Caco-2 (cell line): ENCODE results near the gene EVC2. TPM values are rescaled to one million over a fixed set of nuclear protein-coding genes. Genes with fewer than 3 reads are reported as not detected.

Experiments
- BruUV-seq: library from RNA; stranded (reverse); fragments of 400-500 nt; replicated peaks from 2 replicates; lab custom pipeline; 2021; lab: Mats Ljungman, UMichigan
- CTCF ChIA-PET: fragments of 300-600 bp; sonication (Branson Sonifier 250); formaldehyde crosslinking; loops from one replicate; lab custom pipeline; 2022; ENCODE audit warnings: antibody characterized with exemption; lab: Charles Lee
- POLR2A ChIA-PET: fragments of 300-600 bp; sonication (Branson Sonifier 250); formaldehyde crosslinking; loops from one replicate; lab custom pipeline; 2022; ENCODE audit warnings: antibody characterized with exemption; lab: Charles Lee
- DNase-seq, 2 experiments: peaks; one replicate each; pipeline versions ENCODE4 v3.0.0 to v3.0.0-alpha.2; 2020 to 2022
- H3K27me3 ChIP-seq: replicated peaks from 2 replicates; pipeline ENCODE4 v1.6.0; 2011; ENCODE audit warnings: low read length; ENCODE audit not compliant: control insufficient read depth, insufficient read depth
- H3K36me3 ChIP-seq: 2 replicates; pipeline ENCODE4 v1.5.1; 2011; ENCODE audit warnings: low read length; ENCODE audit not compliant: control insufficient read depth, insufficient read depth
- H3K4me1 ChIP-seq: fragments of 250-450 bp; sonication (Bioruptor Pico); 2 replicates; pipeline ENCODE4 v1.5.1; 2020; ENCODE audit warnings: mild to moderate bottlenecking
- H3K4me3 ChIP-seq: 2 replicates; pipeline ENCODE4 v1.5.1; 2011; ENCODE audit warnings: low read depth, mild to moderate bottlenecking, control low read depth, low read length
- H3K9me3 ChIP-seq: fragments of 250-450 bp; sonication (Bioruptor Pico); 2 replicates; pipeline ENCODE4 v1.5.1; 2020; ENCODE audit warnings: mild to moderate bottlenecking, moderate library complexity
- H3K27ac Mint-ChIP-seq: one replicate; pipeline ENCODE4 v1.8.0; 2022; ENCODE audit warnings: mixed read lengths; ENCODE audit not compliant: unreplicated experiment
- H3K27me3 Mint-ChIP-seq: one replicate; pipeline ENCODE4 v1.8.0; 2022; ENCODE audit warnings: mixed read lengths; ENCODE audit not compliant: insufficient read depth, unreplicated experiment
- H3K36me3 Mint-ChIP-seq: one replicate; pipeline ENCODE4 v1.8.0; 2022; ENCODE audit warnings: mild to moderate bottlenecking, mixed read lengths; ENCODE audit not compliant: insufficient read depth, unreplicated experiment
- H3K4me1 Mint-ChIP-seq: one replicate; pipeline ENCODE4 v1.8.0; 2022; ENCODE audit warnings: low read depth, mixed read lengths; ENCODE audit not compliant: unreplicated experiment
- H3K4me3 Mint-ChIP-seq: one replicate; pipeline ENCODE4 v1.8.0; 2022; ENCODE audit warnings: mild to moderate bottlenecking, moderate library complexity, mixed read lengths; ENCODE audit not compliant: unreplicated experiment
- H3K9me3 Mint-ChIP-seq: one replicate; pipeline ENCODE4 v1.8.0; 2022; ENCODE audit warnings: mixed read lengths; ENCODE audit not compliant: unreplicated experiment
- CTCF ChIP-seq, 2 experiments: fragments of 200-600 bp in 1 of 2; IDR thresholded peaks; 1 replicate in 1 of 2; 2 replicates in 1 of 2; pipeline versions ENCODE4 v1.5.1 to v1.8.0; 2011 to 2022; ENCODE audit warnings: antibody characterized with exemption in 1 of 2, control low read depth in 1 of 2, inconsistent platforms in 1 of 2, low read depth in 1 of 2, low read length in 1 of 2, mild to moderate bottlenecking in 1 of 2, moderate library complexity in 1 of 2; ENCODE audit not compliant: insufficient read depth in 1 of 2, severe bottlenecking in 1 of 2, unreplicated experiment in 1 of 2
- intact Hi-C: fragments of 100-400 bp; cut with micrococcal nuclease; formaldehyde crosslinking; loops from one replicate; pipeline ENCODE4 v1.10.0; 2022; ENCODE audit not compliant: unreplicated experiment
- total RNA-seq: library from RNA; stranded (reverse); gene quantifications from 2 replicates; pipeline ENCODE4 v1.2.3, GENCODE V29; 2022

EVC2 gene
- total RNA-seq, 1 experiment from 2014 or later, result not detected

- no peak for DNase-seq
- intact Hi-C loops, result no loop called here
- ChIA-PET POLR2A (no interaction called here), CTCF (no interaction called here)
- peaks cover 3% of the 10 kb centered on the region for H3K27me3 Mint-ChIP-seq
- H3K36me3 Mint-ChIP-seq, result no peaks in the 10 kb centered on the region
- H3K9me3 ChIP-seq, result no peaks in the 10 kb centered on the region
- no peaks in the 10 kb centered on the region for H3K4me1 Mint-ChIP-seq
- no peaks in the 10 kb centered on the region for H3K36me3 ChIP-seq
- H3K27ac Mint-ChIP-seq, result no peak overlapping the region
- no TSS peak for BruUV-seq
- H3K4me3 Mint-ChIP-seq, result no peak overlapping the region
- H3K27me3 ChIP-seq, result no peaks in the 10 kb centered on the region
- H3K9me3 Mint-ChIP-seq, result no peaks in the 10 kb centered on the region
- TF ChIP-seq CTCF (IDR thresholded peaks at IDR 0.05; ENCODE audit: insufficient read depth in 1 of 2, low read depth in 1 of 2, low read length in 1 of 2, severe bottlenecking in 1 of 2, unreplicated experiment in 1 of 2), result no peak
- no peak overlapping the region for H3K4me3 ChIP-seq
- no peaks in the 10 kb centered on the region for H3K4me1 ChIP-seq
These were observed 68.3 kb downstream of the EVC2 start for GRCh38 chr4:5640096-5640495.

GRCh38 chr4:5639556-5639955 is 68.8 kb downstream of the EVC2 start:
- Mint-ChIP-seq H3K9me3 (no peaks in the 10 kb centered on the region), H3K36me3 (no peaks in the 10 kb centered on the region), H3K27ac (no peak overlapping the region), H3K4me1 (no peaks in the 10 kb centered on the region), H3K27me3 (peaks cover 3% of the 10 kb centered on the region), H3K4me3 (no peak overlapping the region)
- intact Hi-C loops, result no loop called here
- Histone ChIP-seq H3K27me3 (no peaks in the 10 kb centered on the region), H3K4me3 (no peak overlapping the region), H3K36me3 (no peaks in the 10 kb centered on the region), H3K9me3 (no peaks in the 10 kb centered on the region), H3K4me1 (no peaks in the 10 kb centered on the region)
- BruUV-seq, result no TSS peak
- TF ChIP-seq CTCF (IDR thresholded peaks at IDR 0.05; ENCODE audit: insufficient read depth in 1 of 2, low read depth in 1 of 2, low read length in 1 of 2, severe bottlenecking in 1 of 2, unreplicated experiment in 1 of 2), result no peak
- POLR2A ChIA-PET, result no interaction called here
- no peak for DNase-seq
- CTCF ChIA-PET, result no interaction called here

- H3K9me3 ChIP-seq, result no peaks in the 10 kb centered on the region
- Mint-ChIP-seq H3K27ac (no peak overlapping the region), H3K27me3 (peaks cover 3% of the 10 kb centered on the region), H3K36me3 (no peaks in the 10 kb centered on the region), H3K4me1 (no peaks in the 10 kb centered on the region), H3K9me3 (no peaks in the 10 kb centered on the region), H3K4me3 (no peak overlapping the region)
- intact Hi-C loops, result no loop called here
- no TSS peak for BruUV-seq
- H3K36me3 ChIP-seq, result no peaks in the 10 kb centered on the region
- DNase-seq, result no peak
- ChIA-PET CTCF (no interaction called here), POLR2A (no interaction called here)
- no peaks in the 10 kb centered on the region for H3K4me1 ChIP-seq
- no peak overlapping the region for H3K4me3 ChIP-seq
- no peaks in the 10 kb centered on the region for H3K27me3 ChIP-seq
- TF ChIP-seq CTCF (IDR thresholded peaks at IDR 0.05; ENCODE audit: insufficient read depth in 1 of 2, low read depth in 1 of 2, low read length in 1 of 2, severe bottlenecking in 1 of 2, unreplicated experiment in 1 of 2), result no peak
These were observed 69.4 kb downstream of the EVC2 start for GRCh38 chr4:5638976-5639375.
